H1 (cell line): ENCODE data around the gene DZIP1L. TPM values are rescaled to one million over a fixed set of nuclear protein-coding genes. Genes with fewer than 3 reads are reported as not detected.

Experiments used
- CTCF ChIA-PET: fragments of 300-600 bp; sonication (Branson Sonifier 250); formaldehyde crosslinking; loops from one replicate; lab custom pipeline; 2021; ENCODE audit not compliant: partially characterized antibody; lab: Charles Lee
- POLR2A ChIA-PET: fragments of 300-600 bp; sonication (Branson Sonifier 250); formaldehyde crosslinking; loops from one replicate; lab custom pipeline; 2021; ENCODE audit warnings: inconsistent platforms; ENCODE audit not compliant: partially characterized antibody; lab: Charles Lee
- DNase-seq, 2 experiments: peaks; one replicate each; pipeline versions ENCODE4 v3.0.0 to v3.0.0-alpha.2; 2010 to 2022; ENCODE audit warnings: low spot score in 2 of 2, low read depth in 1 of 2, mixed read lengths in 1 of 2
- FAIRE-seq: peaks from 2 replicates; lab custom pipeline; 2011; peaks lifted over from hg19 to GRCh38; lab: Jason Lieb, UNC
- H2AFZ ChIP-seq: 2 replicates; pipeline ENCODE4 v1.8.1; 2012; ENCODE audit warnings: low read length, inconsistent platforms
- H2AK5ac ChIP-seq: 2 replicates; pipeline ENCODE4 v1.6.1; 2013; ENCODE audit warnings: low read depth, low read length
- H2BK120ac ChIP-seq: replicated peaks from 2 replicates; pipeline ENCODE3; 2013; ENCODE audit warnings: low read depth, low read length, inconsistent platforms
- H2BK12ac ChIP-seq: 2 replicates; pipeline ENCODE4 v1.6.1; 2013; ENCODE audit warnings: low read depth, low read length
- H2BK15ac ChIP-seq: 2 replicates; pipeline ENCODE4 v1.6.1; 2013; ENCODE audit warnings: low read length
- H2BK20ac ChIP-seq: 2 replicates; pipeline ENCODE4 v1.6.1; 2013; ENCODE audit warnings: low read length
- H2BK5ac ChIP-seq: 2 replicates; pipeline ENCODE4 v1.6.1; 2013; ENCODE audit warnings: low read depth, low read length
- H3K14ac ChIP-seq: 2 replicates; pipeline ENCODE4 v1.6.1; 2013; ENCODE audit warnings: inconsistent platforms; ENCODE audit not compliant: insufficient read length
- H3K18ac ChIP-seq: 2 replicates; pipeline ENCODE4 v1.6.1; 2013; ENCODE audit warnings: low read length; ENCODE audit errors: extremely low read depth
- H3K23ac ChIP-seq: 2 replicates; pipeline ENCODE4 v1.6.1; 2013; ENCODE audit warnings: inconsistent platforms; ENCODE audit not compliant: insufficient read length
- H3K23me2 ChIP-seq: 2 replicates; pipeline ENCODE4 v1.6.1; 2013; ENCODE audit warnings: low read depth, low read length
- H3K27ac ChIP-seq: 2 replicates; pipeline ENCODE4 v1.6.1; 2011; ENCODE audit warnings: low read depth, low read length, inconsistent platforms
- H3K27me3 ChIP-seq, 4 experiments: replicated peaks in 1 of 4; 1 replicate in 1 of 4; 2 replicates in 3 of 4; pipeline versions ENCODE4 v1.6.1 to v1.8.1; 2011 to 2013; ENCODE audit warnings: low read length in 3 of 4, mild to moderate bottlenecking in 3 of 4, inconsistent platforms in 2 of 4, mixed read lengths in 2 of 4, moderate library complexity in 1 of 4; ENCODE audit not compliant: control insufficient read depth in 3 of 4, insufficient read depth in 3 of 4; ENCODE audit errors: extremely low read depth in 1 of 4
- H3K36me3 ChIP-seq, 4 experiments: 2 replicates each; pipeline versions ENCODE4 v1.6.1 to v1.8.1; 2011 to 2013; ENCODE audit warnings: mild to moderate bottlenecking in 4 of 4, low read length in 3 of 4, moderate library complexity in 2 of 4, control low read depth in 1 of 4, inconsistent platforms in 1 of 4; ENCODE audit not compliant: insufficient read depth in 4 of 4, control insufficient read depth in 2 of 4
- H3K4ac ChIP-seq: replicated peaks from 2 replicates; pipeline ENCODE3; 2013; ENCODE audit warnings: low read length, low read depth, mixed read lengths, inconsistent platforms; ENCODE audit not compliant: insufficient read length
- H3K4me1 ChIP-seq, 4 experiments: replicated peaks in 1 of 4; 1 replicate in 1 of 4; 2 replicates in 3 of 4; pipeline versions ENCODE4 v1.6.1 to v1.8.1; 2011 to 2013; ENCODE audit warnings: low read length in 3 of 4, inconsistent platforms in 2 of 4, mixed read lengths in 1 of 4; ENCODE audit not compliant: insufficient read depth in 4 of 4, control insufficient read depth in 3 of 4
- H3K4me2 ChIP-seq, 2 experiments: 2 replicates each; pipeline versions ENCODE4 v1.6.1 to v1.8.1; 2011 to 2013; ENCODE audit warnings: low read depth in 2 of 2, low read length in 2 of 2, control low read depth in 1 of 2, inconsistent platforms in 1 of 2, mild to moderate bottlenecking in 1 of 2; ENCODE audit not compliant: insufficient read depth in 1 of 2
- H3K4me3 ChIP-seq, 4 experiments: fragments of 200-600, 300-600 bp in 1 of 4; sonication (generic), shearing (Covaris generic), sonication (Bioruptor Twin) in 1 of 4; 2 replicates each; pipeline versions ENCODE4 v1.5.1 to v1.8.1; 2011 to 2016; ENCODE audit warnings: low read length in 4 of 4, low read depth in 3 of 4, control low read depth in 2 of 4, inconsistent platforms in 2 of 4, mild to moderate bottlenecking in 2 of 4, mixed read lengths in 1 of 4, moderate library complexity in 1 of 4; ENCODE audit not compliant: insufficient read depth in 2 of 4; ENCODE audit errors: extremely low read depth in 1 of 4
- H3K56ac ChIP-seq: replicated peaks from 2 replicates; pipeline ENCODE3; 2013; ENCODE audit warnings: low read depth, mild to moderate bottlenecking, mixed read lengths, low read length, inconsistent platforms; ENCODE audit not compliant: insufficient read length
- H3K79me1 ChIP-seq: 2 replicates; pipeline ENCODE4 v1.6.1; 2013; ENCODE audit warnings: low read depth, low read length, control low read depth
- H3K79me2 ChIP-seq, 2 experiments: 2 replicates each; pipeline versions ENCODE4 v1.6.1 to v1.8.1; 2012 to 2013; ENCODE audit warnings: low read length in 2 of 2, mild to moderate bottlenecking in 2 of 2, inconsistent platforms in 1 of 2; ENCODE audit not compliant: insufficient read depth in 2 of 2, control insufficient read depth in 1 of 2
- H3K9ac ChIP-seq, 4 experiments: replicated peaks in 1 of 4; 1 replicate in 1 of 4; 2 replicates in 3 of 4; pipeline versions ENCODE4 v1.6.1 to v1.8.1; 2011 to 2013; ENCODE audit warnings: low read depth in 3 of 4, low read length in 3 of 4, control low read depth in 2 of 4, mild to moderate bottlenecking in 2 of 4, moderate library complexity in 2 of 4, inconsistent platforms in 1 of 4; ENCODE audit errors: extremely low read depth in 1 of 4
- H3K9me3 ChIP-seq, 2 experiments: 2 replicates each; pipeline versions ENCODE4 v1.6.1 to v1.8.1; 2012 to 2013; ENCODE audit warnings: mild to moderate bottlenecking in 2 of 2, moderate library complexity in 2 of 2, control low read depth in 1 of 2, inconsistent platforms in 1 of 2, low read depth in 1 of 2, low read length in 1 of 2, mixed read lengths in 1 of 2; ENCODE audit not compliant: insufficient read depth in 2 of 2
- H4K20me1 ChIP-seq, 2 experiments: replicated peaks in 1 of 2; 2 replicates each; pipeline versions ENCODE3 to v1.8.1; 2011 to 2013; ENCODE audit warnings: inconsistent platforms in 2 of 2, low read length in 2 of 2, mild to moderate bottlenecking in 1 of 2; ENCODE audit not compliant: insufficient read depth in 2 of 2, control insufficient read depth in 1 of 2
- H4K5ac ChIP-seq: 2 replicates; pipeline ENCODE4 v1.6.1; 2013; ENCODE audit warnings: low read length, low read depth, mixed read lengths, inconsistent platforms; ENCODE audit not compliant: insufficient read length
- H4K8ac ChIP-seq: 2 replicates; pipeline ENCODE4 v1.8.0; 2013; ENCODE audit warnings: mild to moderate bottlenecking, moderate library complexity, low read length, inconsistent platforms; ENCODE audit not compliant: insufficient read depth; ENCODE audit errors: extremely low read depth
- H4K91ac ChIP-seq: replicated peaks from 2 replicates; pipeline ENCODE3; 2013; ENCODE audit warnings: low read length, mixed read lengths, inconsistent platforms; ENCODE audit not compliant: insufficient read length
- BCL11A ChIP-seq, 2 experiments: IDR thresholded peaks; one replicate each; pipeline ENCODE4 v1.6.1; 2011; ENCODE audit warnings: low read depth in 2 of 2, low read length in 2 of 2, mild to moderate bottlenecking in 2 of 2
- BRCA1 ChIP-seq: IDR thresholded peaks from 2 replicates; pipeline ENCODE4 v1.6.1; 2012; ENCODE audit warnings: low read depth, low read length, improper control_type of control experiment
- CBX8 ChIP-seq: fragments of 300-800, 300-1000 bp; sonication (generic); IDR thresholded peaks from 2 replicates; pipeline ENCODE4 v1.7.1; 2016; ENCODE audit warnings: low read depth, low read length, borderline replicate concordance
- CHD1 ChIP-seq: IDR thresholded peaks from 2 replicates; pipeline ENCODE4 v1.6.1; 2012; ENCODE audit warnings: low read depth, low read length, improper control_type of control experiment
- JUN ChIP-seq: IDR thresholded peaks from 2 replicates; pipeline ENCODE4 v1.6.1; 2011; ENCODE audit warnings: low read depth, mild to moderate bottlenecking, improper control_type of control experiment, low read length
- KDM4A ChIP-seq: IDR thresholded peaks from one replicate; pipeline ENCODE4 v1.7.1; 2012; ENCODE audit warnings: low read depth, mild to moderate bottlenecking, moderate library complexity, low read length, inconsistent platforms; ENCODE audit not compliant: severe bottlenecking
- MAFK ChIP-seq: IDR thresholded peaks from 2 replicates; pipeline ENCODE4 v1.6.1; 2012; ENCODE audit warnings: low read depth, mild to moderate bottlenecking, improper control_type of control experiment, low read length
- POLR2AphosphoS5 ChIP-seq: IDR thresholded peaks from 2 replicates; pipeline ENCODE4 v1.6.1; 2011; ENCODE audit warnings: low read depth, low read length
- RBBP5 ChIP-seq: IDR thresholded peaks from 2 replicates; pipeline ENCODE4 v1.7.1; 2012; ENCODE audit warnings: low read depth, mild to moderate bottlenecking, inconsistent platforms, low read length, moderate library complexity, borderline replicate concordance
- TBP ChIP-seq: IDR thresholded peaks from 2 replicates; pipeline ENCODE4 v1.6.1; 2011; ENCODE audit warnings: low read depth, low read length, improper control_type of control experiment
- TCF12 ChIP-seq: IDR thresholded peaks from 2 replicates; pipeline ENCODE4 v1.6.1; 2011; ENCODE audit warnings: low read depth, mild to moderate bottlenecking, low read length
- ZNF274 ChIP-seq: IDR thresholded peaks from 2 replicates; pipeline ENCODE4 v1.7.0; 2012; ENCODE audit warnings: low read length, borderline replicate concordance; ENCODE audit errors: extremely low read depth
- polyA plus RNA-seq, 7 experiments: library from polyadenylated mRNA; depleted of rRNA in 3 of 7; stranded (reverse) in 5 of 7; unstranded in 2 of 7; fragments of >200 nt in 5 of 7; fragments of 200-250 nt in 2 of 7; gene quantifications; 1 replicate in 5 of 7; 2 replicates in 1 of 7; 4 replicates in 1 of 7; pipeline versions ENCODE4 v1.2.1 to v1.2.3, GENCODE V29; 2011 to 2013; ENCODE audit warnings: missing spikeins in 2 of 7, mixed read lengths in 2 of 7
- total RNA-seq: library from RNA; stranded (reverse); fragmentation: NEBNext Ultra II Directional; extraction: Animal tissue kit (Norgen Biotek cat#: 25700); gene quantifications from 2 replicates; pipeline ENCODE4 v1.2.1, GENCODE V29; 2021
- TF ChIP-seq, protein P1 (sequence below): IDR thresholded peaks from 2 replicates; pipeline ENCODE4 v1.6.1; 2011; ENCODE audit warnings: low read depth, mild to moderate bottlenecking, low read length; ENCODE audit not compliant: insufficient read depth
- TF ChIP-seq, protein P2 (sequence below): IDR thresholded peaks from 2 replicates; pipeline ENCODE4 v1.6.1; 2012; ENCODE audit warnings: inconsistent platforms

Gene DZIP1L
- total and polyA plus RNA-seq, 2 of the 8 experiments (the other 6 are each of a cell fraction or from before 2014, with no cell fraction given): 6.5 to 8.3 TPM

DNA sequence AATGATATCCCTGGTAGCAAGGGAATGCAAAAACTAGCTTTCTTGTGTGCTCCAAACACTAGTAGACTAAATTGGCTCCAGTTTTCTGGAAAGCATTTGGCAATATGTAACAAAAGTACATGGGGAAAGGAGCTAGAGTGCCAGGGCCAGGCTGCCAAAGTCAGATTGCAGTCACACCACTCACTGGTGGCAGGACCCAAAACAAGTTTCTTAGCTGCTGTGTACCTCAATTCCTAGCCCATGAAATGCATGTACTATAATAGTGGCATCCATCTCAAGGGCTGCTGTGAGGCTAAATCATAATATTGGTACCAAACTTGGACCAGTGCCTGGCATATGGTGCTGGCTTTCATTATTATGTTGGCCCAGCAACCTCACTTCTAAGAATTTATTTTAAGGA is 56.1 kb downstream of the DZIP1L start:
- no peak overlapping the region for H2BK12ac ChIP-seq
- TF ChIP-seq, protein P1, sequence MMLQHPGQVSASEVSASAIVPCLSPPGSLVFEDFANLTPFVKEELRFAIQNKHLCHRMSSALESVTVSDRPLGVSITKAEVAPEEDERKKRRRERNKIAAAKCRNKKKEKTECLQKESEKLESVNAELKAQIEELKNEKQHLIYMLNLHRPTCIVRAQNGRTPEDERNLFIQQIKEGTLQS: no peak
- TF ChIP-seq CHD1: no peak
- no peak for TF ChIP-seq BCL11A (IDR thresholded peaks at IDR 0.05; ENCODE audit: low read depth in 2 of 2, low read length in 2 of 2)
- TF ChIP-seq BRCA1: no peak
- TF ChIP-seq KDM4A: no peak
- no peak for TF ChIP-seq POLR2AphosphoS5
- no peak for TF ChIP-seq ZNF274
- TF ChIP-seq MAFK: no peak
- TF ChIP-seq TCF12: no peak
- no peak for TF ChIP-seq CBX8
- TF ChIP-seq, protein P2, sequence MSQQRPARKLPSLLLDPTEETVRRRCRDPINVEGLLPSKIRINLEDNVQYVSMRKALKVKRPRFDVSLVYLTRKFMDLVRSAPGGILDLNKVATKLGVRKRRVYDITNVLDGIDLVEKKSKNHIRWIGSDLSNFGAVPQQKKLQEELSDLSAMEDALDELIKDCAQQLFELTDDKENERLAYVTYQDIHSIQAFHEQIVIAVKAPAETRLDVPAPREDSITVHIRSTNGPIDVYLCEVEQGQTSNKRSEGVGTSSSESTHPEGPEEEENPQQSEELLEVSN: no peak
- TF ChIP-seq RBBP5: no peak
- no peak for TF ChIP-seq TBP
- no peak for TF ChIP-seq JUN
- POLR2A ChIA-PET: interaction anchor here (0.9 kb wide), 1 partner anchor 9 kb away, joined by 3 read pairs; no protein-coding TSS in a partner anchor
- no peak overlapping the region for H2BK120ac ChIP-seq
- H2BK15ac ChIP-seq: no peak overlapping the region
- no peaks in the 10 kb centered on the region for H3K23me2 ChIP-seq
- no peak overlapping the region for H3K9ac ChIP-seq
- no peak overlapping the region for H3K14ac ChIP-seq
- H3K4me1 ChIP-seq: peaks cover 0 to 3% (median 1%) of the 10 kb centered on the region in 4 experiments; a peak in 3 of 7 replicates
- no peak overlapping the region for H3K23ac ChIP-seq
- H2BK5ac ChIP-seq: no peak overlapping the region
- no peaks in the 10 kb centered on the region for H3K79me1 ChIP-seq
- H3K9me3 ChIP-seq: no peaks in the 10 kb centered on the region
- CTCF ChIA-PET: interaction anchor here (1.6 to 16.3 kb wide), 3 partner anchors 10 to 60 kb away, joined by 5 to 232 read pairs (median 7); partner anchors contain the start of gene DZIP1L
- H2BK20ac ChIP-seq: no peak overlapping the region
- H4K20me1 ChIP-seq: no peaks in the 10 kb centered on the region
- H3K4ac ChIP-seq: no peak overlapping the region
- no peak overlapping the region for H3K18ac ChIP-seq
- H3K36me3 ChIP-seq: peaks cover 0 to 9% (median 2%) of the 10 kb centered on the region in 4 experiments; a peak in 4 of 8 replicates
- no peaks in the 10 kb centered on the region for H3K79me2 ChIP-seq
- no peak overlapping the region for H3K4me3 ChIP-seq
- H4K8ac ChIP-seq: no peak overlapping the region
- no peaks in the 10 kb centered on the region for H3K27me3 ChIP-seq
- no peak for DNase-seq
- no peak overlapping the region for H4K91ac ChIP-seq
- H3K4me2 ChIP-seq: no peak overlapping the region
- H3K27ac ChIP-seq: no peak overlapping the region
- H3K56ac ChIP-seq: no peak overlapping the region
- no peak overlapping the region for H4K5ac ChIP-seq
- FAIRE-seq: no peak
- no peak overlapping the region for H2AK5ac ChIP-seq
- no peak overlapping the region for H2AFZ ChIP-seq
